Keratinocyte (primary cell): ENCODE data around the gene ZNF157.

ENCODE experiments used
- EZH2 ChIP-seq: IDR thresholded peaks from one replicate; pipeline ENCODE4 v1.6.1; 2012; ENCODE audit warnings: inconsistent platforms, mild to moderate bottlenecking, low read length, moderate library complexity
- TF ChIP-seq, protein P1 (sequence below), 3 experiments: IDR thresholded peaks in 1 of 3; conservative IDR thresholded peaks in 1 of 3; optimal IDR thresholded peaks in 1 of 3; 2 replicates in 2 of 3; 3 replicates in 1 of 3; pipeline versions ENCODE3 to v1.5.1; 2011; ENCODE audit warnings: low read length in 3 of 3, mild to moderate bottlenecking in 3 of 3, moderate library complexity in 2 of 3, control low read depth in 1 of 3, inconsistent platforms in 1 of 3; ENCODE audit not compliant: insufficient read depth in 2 of 3; ENCODE audit errors: extremely low read depth in 1 of 3

DNA sequence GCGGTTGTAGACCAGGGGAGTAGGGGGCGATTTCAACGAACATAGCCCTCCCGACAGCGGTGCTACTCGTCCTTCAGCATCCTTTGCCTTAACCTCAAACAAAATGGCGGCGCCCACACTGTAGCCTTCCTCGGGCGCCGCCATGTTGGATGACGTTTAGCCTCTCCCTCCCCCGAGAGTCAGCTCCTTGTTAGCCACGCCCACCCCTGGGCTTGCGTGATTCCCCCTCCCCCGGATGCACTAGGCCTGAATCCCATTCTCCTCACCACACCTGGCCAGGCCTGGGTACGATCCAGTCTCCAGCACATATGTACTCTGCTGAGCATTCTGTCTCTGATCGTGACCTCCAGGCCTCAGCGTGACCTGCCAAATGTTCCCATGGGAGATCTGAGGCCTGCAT lies 49.0 kb upstream of the ZNF157 start:
- TF ChIP-seq, protein P1, sequence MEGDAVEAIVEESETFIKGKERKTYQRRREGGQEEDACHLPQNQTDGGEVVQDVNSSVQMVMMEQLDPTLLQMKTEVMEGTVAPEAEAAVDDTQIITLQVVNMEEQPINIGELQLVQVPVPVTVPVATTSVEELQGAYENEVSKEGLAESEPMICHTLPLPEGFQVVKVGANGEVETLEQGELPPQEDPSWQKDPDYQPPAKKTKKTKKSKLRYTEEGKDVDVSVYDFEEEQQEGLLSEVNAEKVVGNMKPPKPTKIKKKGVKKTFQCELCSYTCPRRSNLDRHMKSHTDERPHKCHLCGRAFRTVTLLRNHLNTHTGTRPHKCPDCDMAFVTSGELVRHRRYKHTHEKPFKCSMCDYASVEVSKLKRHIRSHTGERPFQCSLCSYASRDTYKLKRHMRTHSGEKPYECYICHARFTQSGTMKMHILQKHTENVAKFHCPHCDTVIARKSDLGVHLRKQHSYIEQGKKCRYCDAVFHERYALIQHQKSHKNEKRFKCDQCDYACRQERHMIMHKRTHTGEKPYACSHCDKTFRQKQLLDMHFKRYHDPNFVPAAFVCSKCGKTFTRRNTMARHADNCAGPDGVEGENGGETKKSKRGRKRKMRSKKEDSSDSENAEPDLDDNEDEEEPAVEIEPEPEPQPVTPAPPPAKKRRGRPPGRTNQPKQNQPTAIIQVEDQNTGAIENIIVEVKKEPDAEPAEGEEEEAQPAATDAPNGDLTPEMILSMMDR (optimal IDR thresholded peaks at IDR 0.05 in 1 of 3, IDR thresholded peaks at IDR 0.05 in 1 of 3, conservative IDR thresholded peaks at IDR 0.05 in 1 of 3; ENCODE audit: extremely low read depth in 1 of 3, insufficient read depth in 2 of 3, low read length in 3 of 3) = no peak
- TF ChIP-seq EZH2 = no peak
